ENCODE data around the gene SIPA1L2.
A peak's percentile ranks its signal among the peaks of the same experiment; 100 is the strongest.

Gene SIPA1L2, protein sequence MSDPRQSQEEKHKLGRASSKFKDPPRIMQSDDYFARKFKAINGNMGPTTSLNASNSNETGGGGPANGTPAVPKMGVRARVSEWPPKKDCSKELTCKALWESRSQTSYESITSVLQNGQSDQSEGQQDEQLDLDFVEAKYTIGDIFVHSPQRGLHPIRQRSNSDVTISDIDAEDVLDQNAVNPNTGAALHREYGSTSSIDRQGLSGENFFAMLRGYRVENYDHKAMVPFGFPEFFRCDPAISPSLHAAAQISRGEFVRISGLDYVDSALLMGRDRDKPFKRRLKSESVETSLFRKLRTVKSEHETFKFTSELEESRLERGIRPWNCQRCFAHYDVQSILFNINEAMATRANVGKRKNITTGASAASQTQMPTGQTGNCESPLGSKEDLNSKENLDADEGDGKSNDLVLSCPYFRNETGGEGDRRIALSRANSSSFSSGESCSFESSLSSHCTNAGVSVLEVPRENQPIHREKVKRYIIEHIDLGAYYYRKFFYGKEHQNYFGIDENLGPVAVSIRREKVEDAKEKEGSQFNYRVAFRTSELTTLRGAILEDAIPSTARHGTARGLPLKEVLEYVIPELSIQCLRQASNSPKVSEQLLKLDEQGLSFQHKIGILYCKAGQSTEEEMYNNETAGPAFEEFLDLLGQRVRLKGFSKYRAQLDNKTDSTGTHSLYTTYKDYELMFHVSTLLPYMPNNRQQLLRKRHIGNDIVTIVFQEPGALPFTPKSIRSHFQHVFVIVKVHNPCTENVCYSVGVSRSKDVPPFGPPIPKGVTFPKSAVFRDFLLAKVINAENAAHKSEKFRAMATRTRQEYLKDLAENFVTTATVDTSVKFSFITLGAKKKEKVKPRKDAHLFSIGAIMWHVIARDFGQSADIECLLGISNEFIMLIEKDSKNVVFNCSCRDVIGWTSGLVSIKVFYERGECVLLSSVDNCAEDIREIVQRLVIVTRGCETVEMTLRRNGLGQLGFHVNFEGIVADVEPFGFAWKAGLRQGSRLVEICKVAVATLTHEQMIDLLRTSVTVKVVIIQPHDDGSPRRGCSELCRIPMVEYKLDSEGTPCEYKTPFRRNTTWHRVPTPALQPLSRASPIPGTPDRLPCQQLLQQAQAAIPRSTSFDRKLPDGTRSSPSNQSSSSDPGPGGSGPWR (N-terminal part only)

DNA sequence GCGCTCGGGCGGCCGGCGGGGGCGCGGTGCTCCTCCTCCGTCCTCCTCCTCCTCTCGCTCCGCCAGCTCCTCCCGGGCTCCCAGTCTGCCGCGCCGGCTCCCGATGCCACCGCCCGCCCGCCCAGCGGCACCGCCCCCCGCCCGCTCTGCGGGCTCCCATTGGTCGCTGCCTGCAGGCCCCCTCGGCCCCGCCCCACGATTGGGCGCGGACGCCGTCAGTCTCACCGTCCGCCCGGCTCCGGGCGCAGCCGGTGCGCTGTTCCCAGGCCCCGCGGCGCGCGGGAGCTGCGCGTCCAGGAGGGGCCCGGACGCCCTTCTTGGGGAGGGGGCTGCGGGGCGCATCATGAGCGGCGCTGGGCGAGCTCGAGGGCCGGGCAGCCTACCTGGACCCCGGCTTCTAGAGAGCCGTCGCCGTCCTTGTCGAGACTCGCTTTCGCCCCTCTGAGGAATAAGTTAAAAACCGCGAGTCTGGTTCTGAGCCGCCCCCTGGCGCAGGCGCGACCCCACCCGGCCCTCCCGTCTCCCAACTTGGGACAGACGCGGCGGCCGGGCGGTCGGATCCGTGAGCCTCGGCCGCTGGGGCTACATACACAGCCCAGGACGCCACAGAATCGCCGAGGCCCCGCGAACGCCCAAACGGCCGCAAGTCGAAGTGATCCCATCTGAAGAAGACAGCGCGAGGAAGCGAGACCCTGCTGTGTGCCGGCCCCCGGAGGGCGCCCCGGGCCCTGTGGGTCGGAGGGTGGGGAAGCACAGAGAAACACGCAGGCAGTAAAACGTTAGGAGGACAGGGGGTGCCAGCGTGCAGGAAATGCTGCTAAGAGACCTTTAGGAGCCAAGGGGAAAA, at the start of gene SIPA1L2:
SIPA1L2 (minus strand) TSS at position 87 of the 847 bp plus-strand sequence. CDS start 114,794 bp downstream, outside the sequence.
- peak within 1 kb of the TSS; percentile 61 for H3K4me3 ChIP-seq (ENCODE audit: low read depth, low read length)

DNA sequence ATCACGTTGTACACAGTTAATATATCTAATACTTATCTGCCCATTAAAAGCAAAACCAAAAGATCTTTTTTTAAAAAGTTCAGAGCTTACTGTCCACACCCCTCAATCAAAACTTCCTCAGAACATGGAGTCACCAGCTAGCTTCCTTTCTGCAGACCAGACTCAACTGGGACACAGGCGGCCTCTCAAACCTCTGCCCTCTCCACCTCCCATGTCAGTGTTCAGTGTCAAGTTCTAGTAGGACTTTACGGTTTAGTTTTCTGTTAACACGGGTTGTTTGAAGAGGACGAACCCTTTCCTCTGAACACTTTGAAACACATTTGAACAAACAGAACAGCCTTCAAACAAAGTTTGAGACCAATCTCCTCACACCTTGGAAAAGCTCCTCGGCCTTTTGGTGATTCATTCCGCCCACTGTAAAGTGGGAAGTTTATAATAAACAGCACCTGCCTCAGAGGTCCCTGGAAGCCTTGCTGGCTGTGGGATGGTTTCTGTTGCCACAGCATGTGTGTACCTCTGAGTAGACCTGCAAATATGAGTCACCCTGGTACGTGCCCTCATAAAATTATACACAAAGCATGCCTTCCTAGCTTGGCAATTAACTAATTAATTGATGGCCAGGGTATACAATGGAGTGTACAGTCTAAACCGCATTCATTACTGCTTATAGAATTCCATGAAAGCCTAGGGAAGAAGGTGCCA, 48.4 kb upstream of the SIPA1L2 start:
- no peak overlapping the region for H3K4me3 ChIP-seq (ENCODE audit: low read depth, low read length)

DNA sequence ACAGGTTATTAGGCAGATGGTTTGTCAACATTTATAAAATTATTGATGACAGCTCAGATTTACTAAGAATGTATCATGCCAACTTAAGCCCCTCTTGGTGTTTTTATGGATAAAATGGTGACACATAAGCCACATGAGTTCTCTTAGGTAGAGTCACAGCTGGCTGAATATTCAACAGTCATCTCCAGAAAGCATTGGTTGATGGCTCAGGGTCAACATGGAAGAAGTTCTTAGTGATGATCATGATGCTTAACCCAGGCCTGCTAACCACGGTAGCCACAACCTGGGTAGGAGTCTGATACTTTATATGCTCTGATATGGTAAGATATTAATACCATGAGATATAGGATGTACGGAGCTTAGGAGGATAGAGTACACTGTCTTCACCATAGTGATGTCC, 46.4 kb upstream of the SIPA1L2 start:
- no peak overlapping the region for H3K4me3 ChIP-seq (ENCODE audit: low read depth, low read length)

DNA sequence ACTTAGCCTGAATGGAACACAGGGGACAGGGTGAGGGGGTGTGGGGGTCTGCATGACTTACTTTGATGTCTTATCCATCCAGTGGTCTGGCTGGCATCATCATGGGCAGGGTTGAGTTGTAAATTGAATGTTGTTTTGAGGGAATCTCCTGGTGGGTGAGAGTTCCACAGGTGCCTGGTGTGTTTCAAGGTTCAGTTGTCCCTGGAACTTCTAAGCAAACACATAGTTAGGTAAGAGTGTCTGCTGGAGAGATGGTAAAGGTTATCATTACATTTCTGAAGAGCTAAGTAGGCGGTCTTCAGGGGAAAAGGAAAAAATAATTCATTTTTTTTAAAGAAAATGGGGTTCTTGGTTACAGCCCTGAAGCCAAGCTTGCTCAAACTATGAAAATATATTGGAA, 46.0 kb upstream of the SIPA1L2 start:
- H3K4me3 ChIP-seq (ENCODE audit: low read depth, low read length), result no peak overlapping the region

DNA sequence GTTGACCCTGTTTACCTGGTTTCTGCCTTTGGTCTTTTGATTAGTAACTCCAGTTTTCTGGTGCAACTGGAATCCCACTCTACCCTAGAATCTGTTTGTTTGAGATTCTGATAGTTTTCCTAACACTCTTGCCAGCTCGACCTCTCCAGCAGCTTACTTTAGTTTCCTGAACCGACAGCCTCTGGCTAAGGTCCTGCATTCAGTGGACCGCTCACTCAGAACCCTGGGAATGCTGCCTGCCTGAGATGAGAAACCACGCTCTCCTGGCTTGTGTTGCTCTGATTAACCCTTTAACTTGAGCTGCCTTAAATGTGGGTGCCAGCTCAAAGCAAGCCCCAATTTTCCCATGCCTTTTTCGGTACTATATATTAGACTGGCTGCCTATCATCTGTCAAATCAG, 45.3 kb upstream of the SIPA1L2 start:
- no peak overlapping the region for H3K4me3 ChIP-seq (ENCODE audit: low read depth, low read length)

DNA sequence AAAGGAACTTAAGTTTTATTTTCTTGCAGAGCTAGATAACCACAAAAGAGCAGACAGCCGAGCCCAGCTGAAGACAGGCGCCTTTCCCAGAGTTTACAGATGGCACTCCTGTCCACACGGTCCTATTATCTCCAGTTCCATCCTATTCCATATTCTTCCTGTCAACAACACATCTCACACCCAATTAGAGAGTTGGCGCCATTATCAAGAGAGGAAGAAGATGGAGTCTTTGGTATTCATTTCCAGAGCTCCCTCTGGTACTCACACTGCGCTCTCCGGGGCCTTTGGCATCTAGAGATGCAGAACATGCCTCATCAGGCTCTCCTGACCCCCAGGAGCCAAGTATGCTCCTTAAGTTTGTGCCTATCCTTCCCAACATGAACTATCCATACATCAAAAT, 43.3 kb upstream of the SIPA1L2 start:
- no peak overlapping the region for H3K4me3 ChIP-seq (ENCODE audit: low read depth, low read length)

DNA sequence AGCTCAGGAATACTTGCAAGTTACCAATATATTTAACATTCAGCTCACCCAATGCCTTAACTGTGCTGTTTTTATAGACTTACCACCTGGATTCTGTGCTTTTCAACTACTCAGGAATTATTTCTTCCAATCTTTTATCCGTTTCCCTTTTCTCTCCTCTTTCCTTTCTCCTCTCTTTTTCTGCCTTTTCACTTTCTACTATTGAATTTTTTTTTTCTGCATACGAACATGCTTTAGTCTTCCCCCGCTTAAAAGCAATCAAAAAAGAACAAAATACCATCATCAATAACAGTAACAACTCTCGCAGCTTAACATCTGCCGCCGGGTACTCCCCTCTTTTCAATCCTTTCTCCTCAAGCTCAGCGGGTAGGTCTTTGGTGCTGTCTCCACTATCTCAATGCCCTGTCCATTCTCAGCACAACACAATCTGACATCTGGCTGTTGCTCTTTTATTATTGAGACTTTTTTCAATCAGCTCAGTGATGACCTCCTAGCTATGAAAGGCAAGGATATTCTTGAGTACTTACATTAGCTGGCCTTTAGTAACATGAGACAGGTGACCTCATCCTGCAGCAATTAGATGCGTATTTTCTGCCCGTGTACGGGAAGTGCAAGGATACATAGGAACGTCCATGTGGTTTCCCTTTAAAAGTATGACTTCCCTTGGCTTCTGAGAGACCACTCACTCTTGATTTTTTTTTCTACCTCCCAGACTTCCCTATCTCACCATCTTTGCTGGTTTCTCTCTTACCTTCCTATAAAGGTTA, 40.2 kb upstream of the SIPA1L2 start:
- H3K4me3 ChIP-seq (ENCODE audit: low read depth, low read length), result no peak overlapping the region

DNA sequence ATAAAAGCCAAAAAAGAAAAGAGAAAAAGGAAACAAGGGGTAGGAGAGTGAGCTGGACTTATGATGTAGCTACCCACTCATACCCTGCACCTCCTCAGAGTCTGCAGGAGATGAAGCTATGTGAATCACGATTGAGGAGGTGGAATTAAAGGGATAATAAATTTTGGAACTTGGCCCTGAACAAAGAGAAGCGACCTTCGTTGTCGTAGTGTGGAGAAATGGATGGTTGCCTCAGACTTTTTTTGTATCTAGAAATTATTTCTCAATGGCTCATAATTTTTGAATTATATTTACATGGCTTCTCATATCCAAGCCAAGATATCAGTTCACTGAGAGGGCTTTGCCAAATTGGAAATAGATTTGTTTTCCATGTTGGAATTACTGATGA, 37.8 kb upstream of the SIPA1L2 start:
- no peak overlapping the region for H3K4me3 ChIP-seq (ENCODE audit: low read depth, low read length)

DNA sequence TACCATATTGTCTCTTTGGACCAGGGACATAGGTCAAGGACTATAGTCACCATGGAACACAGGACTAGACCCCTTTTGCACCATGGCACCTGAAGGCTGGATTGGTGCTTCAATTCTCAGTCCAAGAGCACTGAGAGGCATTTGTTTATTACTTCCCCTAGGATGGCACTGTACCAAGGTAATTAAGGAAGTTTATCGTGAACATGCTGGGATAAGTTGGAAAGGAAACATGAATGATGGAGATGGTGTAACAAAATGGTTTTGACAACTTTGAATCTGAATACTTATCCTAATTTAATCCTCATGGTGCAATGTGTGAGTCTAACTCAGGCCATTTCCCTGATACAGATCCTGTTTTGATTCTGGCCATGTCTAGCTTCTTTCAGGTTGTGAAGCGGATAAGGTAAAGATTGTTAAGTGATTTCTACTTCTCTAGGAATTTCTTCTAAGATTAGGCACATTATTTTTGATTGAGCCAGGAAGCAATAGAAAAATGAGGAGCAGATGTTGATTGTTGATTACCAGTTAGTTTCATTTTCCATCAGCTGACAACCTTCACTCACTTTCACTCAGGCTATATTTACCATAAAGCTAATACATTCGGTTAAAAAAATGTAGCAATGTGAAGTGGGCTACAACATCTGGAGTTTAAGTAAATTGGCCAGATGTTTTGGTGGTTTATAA, 37.3 kb upstream of the SIPA1L2 start:
- H3K4me3 ChIP-seq (ENCODE audit: low read depth, low read length), result no peak overlapping the region

DNA sequence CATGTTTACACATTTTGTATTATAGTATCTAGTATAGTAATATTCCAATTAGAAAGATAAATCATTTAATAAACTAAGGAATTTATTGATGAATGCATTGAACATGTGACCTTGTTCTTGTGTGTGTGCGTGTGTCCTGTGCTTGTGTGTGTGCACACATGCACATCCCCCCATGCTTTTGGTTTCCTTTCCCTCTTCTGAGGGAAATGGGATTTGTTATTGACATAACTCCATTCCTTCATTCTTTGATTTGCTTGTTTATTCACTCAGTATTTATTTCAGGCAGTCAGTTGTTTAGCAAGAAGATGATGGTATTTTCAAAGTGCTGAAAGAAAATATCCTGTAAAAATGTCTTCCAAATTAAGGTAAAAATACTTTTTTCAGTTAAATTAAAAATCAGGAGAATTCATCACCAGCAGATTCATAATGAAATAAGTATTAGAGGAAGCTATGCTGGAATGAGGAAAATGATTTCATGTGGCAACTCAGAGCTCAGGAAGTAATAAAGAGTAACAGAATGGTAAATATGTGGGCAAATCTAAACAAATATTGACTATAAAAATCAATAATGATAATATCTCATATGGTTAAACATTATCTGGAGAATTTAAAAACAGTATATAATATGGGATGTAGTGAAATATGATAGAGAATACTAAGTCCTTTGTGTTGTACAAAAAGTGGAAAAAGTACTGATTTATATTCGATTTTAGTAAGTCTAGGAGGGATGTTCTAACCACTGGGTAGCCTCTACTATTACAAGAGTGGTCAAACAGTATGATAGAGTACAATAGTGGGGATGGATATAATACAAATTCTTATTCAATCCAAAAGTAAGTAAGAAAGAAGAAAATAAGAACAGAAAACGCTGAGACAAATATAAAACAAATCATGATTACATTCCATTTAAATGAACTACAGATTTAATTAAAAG, 35.2 kb upstream of the SIPA1L2 start:
- H3K4me3 ChIP-seq (ENCODE audit: low read depth, low read length), result no peak overlapping the region

DNA sequence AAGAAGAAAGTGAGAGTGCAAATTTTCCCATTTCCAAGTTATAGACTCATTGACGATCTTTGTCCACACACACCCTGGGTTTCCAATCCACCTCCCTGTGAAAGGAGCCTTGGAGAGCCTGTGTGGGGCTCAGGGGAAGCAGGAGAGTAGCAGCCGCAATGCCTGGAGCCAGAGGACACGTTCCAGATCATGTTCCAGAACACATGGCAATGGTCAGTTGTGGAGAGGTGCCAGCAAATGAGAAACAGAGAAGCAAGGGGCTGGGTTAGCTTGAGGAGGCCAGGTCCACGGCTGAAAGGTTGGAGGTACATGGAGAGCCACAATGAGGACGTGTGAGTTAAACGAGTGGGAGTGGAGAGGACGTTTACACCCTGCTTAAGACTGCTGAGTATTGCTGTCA, 33.0 kb upstream of the SIPA1L2 start:
- no peak overlapping the region for H3K4me3 ChIP-seq (ENCODE audit: low read depth, low read length)

DNA sequence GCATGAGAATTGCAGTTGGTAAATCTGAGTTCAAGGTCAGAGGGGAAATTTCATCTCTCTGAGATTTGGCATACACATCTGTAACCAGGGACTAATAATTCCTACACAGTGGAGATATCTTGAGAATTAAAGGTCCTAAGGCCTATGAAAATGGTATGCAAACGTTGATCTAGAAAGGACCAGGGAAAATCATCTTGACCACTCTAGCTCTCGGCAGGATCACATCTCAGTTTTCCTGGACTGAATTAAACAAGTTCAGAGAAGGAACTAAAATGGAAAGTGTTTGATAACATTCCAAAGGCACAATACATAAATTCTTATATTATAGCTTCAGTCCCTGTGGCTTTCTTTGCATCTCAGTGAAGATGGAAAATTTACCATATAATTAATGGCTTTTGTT, 28.5 kb upstream of the SIPA1L2 start:
- H3K4me3 ChIP-seq (ENCODE audit: low read depth, low read length), result no peak overlapping the region

DNA sequence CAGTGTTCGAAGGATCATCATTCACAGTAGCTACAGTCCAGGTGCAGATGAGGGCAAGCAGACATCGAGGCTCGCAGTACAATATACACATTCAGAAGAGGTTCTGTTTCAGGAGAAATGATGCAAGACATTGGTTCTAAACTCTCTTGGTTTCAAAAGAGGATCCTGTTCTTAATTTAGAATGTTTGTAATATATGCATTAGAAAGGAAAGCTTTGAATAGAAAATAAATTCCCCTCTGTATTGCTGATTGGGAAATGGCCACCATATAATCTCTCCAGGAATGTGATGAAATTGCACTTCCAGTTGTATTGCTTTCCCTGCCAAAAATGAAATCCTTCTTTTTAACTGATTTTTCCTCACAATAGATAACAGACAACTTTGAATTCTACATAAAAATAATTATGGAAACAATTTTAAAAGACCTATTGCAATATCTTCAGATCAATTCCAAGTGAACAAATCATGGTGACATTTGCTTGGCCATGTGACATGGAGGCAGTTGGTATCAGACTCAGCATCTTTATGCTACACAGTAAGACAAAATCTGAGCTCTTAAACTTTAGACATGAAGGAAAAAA, 27.6 kb upstream of the SIPA1L2 start:
- H3K4me3 ChIP-seq (ENCODE audit: low read depth, low read length), result no peak overlapping the region

DNA sequence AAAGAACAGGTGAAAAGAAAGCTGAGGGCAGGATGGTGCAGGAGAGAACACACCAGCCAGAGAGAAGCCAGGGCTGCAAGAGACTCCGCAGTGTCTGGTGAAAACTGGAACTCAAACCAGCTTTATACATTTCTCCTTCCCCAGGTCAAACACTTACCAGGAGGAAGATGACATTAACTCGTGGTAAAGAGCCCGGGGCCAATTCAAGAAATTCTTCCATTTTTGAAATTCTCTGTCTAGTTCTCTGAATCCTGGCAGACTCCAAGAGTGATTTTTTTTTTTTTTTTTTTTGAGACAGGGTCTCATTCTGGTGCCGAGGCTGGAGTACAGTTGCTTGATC, 25.8 kb upstream of the SIPA1L2 start:
- H3K4me3 ChIP-seq (ENCODE audit: low read depth, low read length), result no peak overlapping the region

DNA sequence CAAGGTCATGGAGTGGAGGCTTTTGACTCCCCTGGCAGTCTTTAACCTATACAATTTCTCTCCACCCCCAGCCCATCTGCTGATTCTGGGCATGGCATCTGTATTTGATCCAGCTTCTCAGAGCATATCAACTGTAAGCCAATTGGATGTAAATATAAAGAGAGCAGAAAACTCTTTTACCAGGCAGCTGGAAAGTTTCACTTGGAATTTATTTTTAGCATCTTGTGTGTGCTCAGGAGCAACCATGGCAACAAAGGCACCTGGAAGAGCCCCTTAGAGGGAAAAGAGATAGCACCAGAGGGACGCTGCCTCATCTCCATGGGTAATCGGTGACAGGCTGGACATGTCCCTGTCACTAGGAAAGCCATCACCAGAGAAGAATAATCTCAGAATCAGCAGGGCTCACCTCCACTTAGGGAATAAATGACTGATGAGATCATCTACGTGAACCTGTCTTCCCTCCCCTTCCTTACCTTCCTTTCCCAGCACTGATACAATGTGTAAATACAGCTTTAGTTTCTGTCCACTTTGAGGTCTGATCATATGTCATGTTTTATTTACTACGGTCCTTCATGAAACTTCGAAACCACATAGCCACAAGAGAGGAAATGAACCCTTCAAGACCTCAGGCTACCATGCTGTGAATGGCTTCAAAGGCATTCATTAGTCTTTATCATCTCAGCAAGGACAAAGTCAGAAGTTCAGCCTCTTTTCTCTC, 25.3 kb upstream of the SIPA1L2 start:
- H3K4me3 ChIP-seq (ENCODE audit: low read depth, low read length), result no peak overlapping the region

DNA sequence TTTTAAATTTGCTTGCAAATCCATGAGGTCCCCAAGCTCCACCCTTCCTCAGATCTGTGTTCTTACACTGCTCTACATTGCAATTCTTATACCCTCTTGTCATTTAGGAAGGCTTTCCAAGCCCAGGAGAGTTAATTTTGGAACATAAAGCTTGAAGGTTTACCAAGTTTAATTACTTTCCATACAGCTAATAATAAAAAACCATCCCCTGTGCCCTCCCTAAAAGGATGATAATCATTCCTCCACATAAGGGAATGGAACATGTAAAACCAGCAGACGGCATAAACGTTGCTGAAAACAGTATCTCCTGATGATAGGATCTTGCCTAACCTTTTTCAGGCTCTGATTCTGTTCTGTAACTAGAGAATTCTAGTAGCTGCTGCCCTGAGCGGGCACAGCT, 23.9 kb upstream of the SIPA1L2 start:
- no peak overlapping the region for H3K4me3 ChIP-seq (ENCODE audit: low read depth, low read length)

DNA sequence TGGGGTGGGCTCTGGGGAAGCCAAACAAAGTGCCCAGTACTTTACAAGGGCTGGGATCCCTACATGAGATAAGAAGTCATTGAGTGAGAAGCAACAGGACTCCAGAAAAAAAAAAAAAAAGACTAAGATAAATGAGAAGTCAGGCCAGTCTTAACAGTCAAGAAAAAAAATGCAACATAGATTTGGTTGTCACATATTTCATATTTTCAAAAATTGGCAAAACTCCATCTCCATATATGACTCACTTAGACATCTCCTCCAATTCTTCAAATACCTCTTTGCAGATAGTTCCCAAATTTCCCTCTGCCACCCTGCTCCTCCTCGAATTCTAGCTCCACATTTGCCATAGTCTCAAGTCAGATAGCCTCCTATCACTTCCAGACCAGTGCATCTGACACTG, 20.9 kb upstream of the SIPA1L2 start:
- no peak overlapping the region for H3K4me3 ChIP-seq (ENCODE audit: low read depth, low read length)
